Loucy (cell line): Measurements from ENCODE around the gene POLR2L.

Experiments
- H2AFZ ChIP-seq: fragments of 200-600 bp; sonication (generic); 2 replicates; pipeline ENCODE4 v1.6.0; 2016; ENCODE audit warnings: antibody characterized with exemption, mild to moderate bottlenecking, low read length, moderate library complexity
- H3F3A ChIP-seq: fragments of 200-600 bp; 2 replicates; pipeline ENCODE4 v1.6.0; 2016; ENCODE audit warnings: antibody characterized with exemption, low read depth, mild to moderate bottlenecking
- H3K27me3 ChIP-seq: fragments of 200-600 bp; sonication (generic); 2 replicates; pipeline ENCODE4 v1.6.1; 2014; ENCODE audit warnings: low read length, mild to moderate bottlenecking; ENCODE audit not compliant: insufficient read depth, poor library complexity, severe bottlenecking
- H3K36me3 ChIP-seq: fragments of 200-600 bp; sonication (generic); 2 replicates; pipeline ENCODE4 v1.6.1; 2016; ENCODE audit warnings: low read length; ENCODE audit not compliant: insufficient read depth
- H3K4me1 ChIP-seq: fragments of 200-600 bp; sonication (generic); 2 replicates; pipeline ENCODE4 v1.5.1; 2014; ENCODE audit warnings: low read length, mild to moderate bottlenecking; ENCODE audit not compliant: insufficient read depth, poor library complexity, severe bottlenecking
- H3K4me2 ChIP-seq: fragments of 200-600 bp; sonication (generic); 2 replicates; pipeline ENCODE4 v1.6.0; 2014; ENCODE audit warnings: antibody characterized with exemption, low read length, low read depth, mild to moderate bottlenecking; ENCODE audit not compliant: poor library complexity, severe bottlenecking
- H3K4me3 ChIP-seq: fragments of 200-600 bp; sonication (generic); 2 replicates; pipeline ENCODE4 v1.5.1; 2014; ENCODE audit warnings: low read length, mild to moderate bottlenecking, mixed read lengths; ENCODE audit not compliant: poor library complexity, severe bottlenecking
- H3K79me2 ChIP-seq: fragments of 200-600 bp; sonication (generic); 2 replicates; pipeline ENCODE4 v1.6.1; 2014; ENCODE audit warnings: low read length; ENCODE audit not compliant: insufficient read depth
- H3K9ac ChIP-seq: fragments of 200-600 bp; sonication (generic); 2 replicates; pipeline ENCODE4 v1.6.0; 2014; ENCODE audit warnings: mild to moderate bottlenecking, low read depth, low read length, moderate library complexity; ENCODE audit not compliant: poor library complexity, severe bottlenecking
- H3K9me2 ChIP-seq: fragments of 200-600 bp; sonication (generic); replicated peaks from 2 replicates; pipeline ENCODE4 v1.6.1; 2016; ENCODE audit warnings: low read depth, low read length, mixed read lengths
- H3K9me3 ChIP-seq: fragments of 200-600 bp; sonication (generic); 2 replicates; pipeline ENCODE4 v1.6.1; 2014; ENCODE audit warnings: mild to moderate bottlenecking, antibody characterized with exemption, low read length, low read depth; ENCODE audit not compliant: insufficient read depth
- H4K20me1 ChIP-seq: fragments of 200-600 bp; sonication (generic); 2 replicates; pipeline ENCODE4 v1.6.0; 2014; ENCODE audit warnings: antibody characterized with exemption, low read length, mild to moderate bottlenecking; ENCODE audit not compliant: insufficient read depth, poor library complexity, severe bottlenecking
- EZH2phosphoT487 ChIP-seq: fragments of 200-600 bp; IDR thresholded peaks from 2 replicates; pipeline ENCODE4 v1.6.1; 2018; ENCODE audit warnings: antibody characterized with exemption, mild to moderate bottlenecking, moderate library complexity, borderline replicate concordance
- TF ChIP-seq, protein P1 (sequence below): fragments of 200-600 bp; sonication (generic); conservative IDR thresholded peaks from 2 replicates; pipeline ENCODE4 v1.5.1; 2014; ENCODE audit warnings: mild to moderate bottlenecking, antibody characterized with exemption, low read length

Gene POLR2L

DNA sequence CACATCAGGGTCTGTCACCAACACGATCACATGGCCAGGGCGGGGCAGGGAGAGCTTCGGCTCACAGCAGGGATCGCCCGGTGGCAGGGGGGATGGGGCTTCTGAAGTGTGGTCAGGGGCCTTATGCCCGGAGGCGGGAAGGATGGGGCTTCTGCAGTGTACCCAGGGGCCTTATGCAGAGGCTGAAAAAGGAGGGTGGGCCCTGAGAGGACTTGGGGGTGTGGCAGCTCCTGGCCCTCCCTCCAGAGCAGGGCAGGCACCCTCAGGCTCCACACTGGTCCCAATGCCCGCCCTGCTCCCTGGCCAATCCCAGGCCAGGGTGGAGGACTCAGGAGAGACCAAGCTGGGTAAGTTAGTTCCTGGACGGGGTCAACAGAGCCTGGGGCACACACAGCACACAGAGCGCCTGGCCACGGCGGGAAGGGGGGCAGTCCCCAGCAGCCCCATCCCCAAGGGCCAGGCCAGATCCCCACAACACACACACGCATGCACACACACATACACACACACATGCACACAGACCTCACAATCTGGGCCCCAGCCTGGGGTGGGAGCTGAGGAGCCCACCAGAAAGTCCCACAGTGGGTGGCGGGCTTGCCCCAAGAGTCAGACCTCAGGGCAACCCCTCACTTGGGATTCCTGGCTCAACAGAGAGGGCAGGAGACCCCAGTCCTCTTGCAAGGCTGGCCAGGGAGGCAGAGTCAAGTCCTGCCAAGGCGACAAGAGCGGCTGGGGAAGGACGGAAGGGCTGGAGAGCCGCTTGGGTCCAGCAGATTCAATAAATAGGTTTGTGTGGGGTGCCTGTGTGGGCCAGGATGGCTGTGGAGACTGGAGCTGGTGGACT is 51.4 kb downstream of the POLR2L start:
- H2AFZ ChIP-seq, result no peak overlapping the region
- H3K79me2 ChIP-seq, result peaks cover 10% of the 10 kb centered on the region; the same call in 1 of the 2 replicates
- TF ChIP-seq EZH2phosphoT487, result no peak
- TF ChIP-seq, protein P1, sequence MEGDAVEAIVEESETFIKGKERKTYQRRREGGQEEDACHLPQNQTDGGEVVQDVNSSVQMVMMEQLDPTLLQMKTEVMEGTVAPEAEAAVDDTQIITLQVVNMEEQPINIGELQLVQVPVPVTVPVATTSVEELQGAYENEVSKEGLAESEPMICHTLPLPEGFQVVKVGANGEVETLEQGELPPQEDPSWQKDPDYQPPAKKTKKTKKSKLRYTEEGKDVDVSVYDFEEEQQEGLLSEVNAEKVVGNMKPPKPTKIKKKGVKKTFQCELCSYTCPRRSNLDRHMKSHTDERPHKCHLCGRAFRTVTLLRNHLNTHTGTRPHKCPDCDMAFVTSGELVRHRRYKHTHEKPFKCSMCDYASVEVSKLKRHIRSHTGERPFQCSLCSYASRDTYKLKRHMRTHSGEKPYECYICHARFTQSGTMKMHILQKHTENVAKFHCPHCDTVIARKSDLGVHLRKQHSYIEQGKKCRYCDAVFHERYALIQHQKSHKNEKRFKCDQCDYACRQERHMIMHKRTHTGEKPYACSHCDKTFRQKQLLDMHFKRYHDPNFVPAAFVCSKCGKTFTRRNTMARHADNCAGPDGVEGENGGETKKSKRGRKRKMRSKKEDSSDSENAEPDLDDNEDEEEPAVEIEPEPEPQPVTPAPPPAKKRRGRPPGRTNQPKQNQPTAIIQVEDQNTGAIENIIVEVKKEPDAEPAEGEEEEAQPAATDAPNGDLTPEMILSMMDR, result no peak
- no peak overlapping the region for H3K4me2 ChIP-seq
- H3K9ac ChIP-seq, result no peak overlapping the region
- H3K36me3 ChIP-seq, result no peaks in the 10 kb centered on the region
- no peaks in the 10 kb centered on the region for H3F3A ChIP-seq
- H4K20me1 ChIP-seq, result peaks cover 4% of the 10 kb centered on the region
- H3K4me3 ChIP-seq, result no peak overlapping the region
- no peaks in the 10 kb centered on the region for H3K9me2 ChIP-seq
- peaks cover 8% of the 10 kb centered on the region for H3K4me1 ChIP-seq
- H3K27me3 ChIP-seq, result no peaks in the 10 kb centered on the region
- H3K9me3 ChIP-seq, result no peaks in the 10 kb centered on the region

DNA sequence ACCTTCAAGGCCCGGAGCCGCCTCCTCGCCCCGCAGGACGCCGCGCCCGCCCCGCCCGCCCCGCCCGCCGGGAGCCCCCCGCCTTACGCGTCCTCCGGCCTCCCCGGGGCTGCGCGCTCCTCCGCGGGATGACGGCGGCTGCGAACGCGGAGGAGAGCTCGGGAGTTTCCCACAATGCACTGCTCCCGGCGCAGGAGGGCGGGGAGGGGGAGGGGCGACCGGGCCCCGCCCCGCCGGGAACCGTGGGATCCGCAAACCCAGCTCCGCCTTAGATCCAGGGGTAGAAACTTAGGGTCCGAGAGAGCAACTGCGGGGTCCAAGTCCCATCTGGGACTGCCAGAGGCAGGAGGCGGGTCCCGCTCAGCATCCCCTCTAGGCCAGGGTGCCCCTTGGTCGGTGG is 52.4 kb downstream of the POLR2L start, which contains the start of gene CEND1:
Gene CEND1, minus strand, starts transcription at position 148 of the 400 bp plus-strand sequence. CDS start 1,514 bp downstream, outside the sequence.
- H3K4me3 ChIP-seq, result no peak within 1 kb of the TSS
- H3K27me3 ChIP-seq, result no peaks in the 10 kb centered on the region
- no peak within 1 kb of the TSS for H3K9ac ChIP-seq
- TF ChIP-seq, protein P1, result no peak
- TF ChIP-seq EZH2phosphoT487, result no peak
- H3K4me2 ChIP-seq, result no peak within 1 kb of the TSS
- peaks cover 4% of the 10 kb centered on the region for H3K4me1 ChIP-seq
- H3K79me2 ChIP-seq, result peaks cover 6% of the 10 kb centered on the region; the same call in 1 of the 2 replicates
- no peaks in the 10 kb centered on the region for H3K36me3 ChIP-seq
- no peaks in the 10 kb centered on the region for H3K9me2 ChIP-seq
- H4K20me1 ChIP-seq, result no peaks in the 10 kb centered on the region
- no peaks in the 10 kb centered on the region for H3F3A ChIP-seq
- H3K9me3 ChIP-seq, result no peaks in the 10 kb centered on the region
- H2AFZ ChIP-seq, result no peak within 1 kb of the TSS
